Keratinocyte (primary cell): ENCODE measurements around the gene ERMP1. TPM values are rescaled to one million over a fixed set of nuclear protein-coding genes. Genes with fewer than 3 reads are reported as not detected.

ENCODE experiments used
- DNase-seq: peaks from one replicate; pipeline ENCODE4 v3.0.0-alpha.2; 2011; ENCODE audit warnings: low read depth, missing footprints, low spot score
- FAIRE-seq: peaks from 2 replicates; lab custom pipeline; 2011; peaks lifted over from hg19 to GRCh38; lab: Jason Lieb, UNC
- H2AFZ ChIP-seq: 2 replicates; pipeline ENCODE4 v1.6.0; 2012; ENCODE audit warnings: low read length, control low read depth, inconsistent platforms; ENCODE audit not compliant: control insufficient read depth
- H3K27ac ChIP-seq: 2 replicates; pipeline ENCODE4 v1.5.1; 2011; ENCODE audit warnings: low read length; ENCODE audit not compliant: control insufficient read depth, insufficient read depth
- H3K27me3 ChIP-seq: 3 replicates; pipeline ENCODE4 v1.6.0; 2011; ENCODE audit warnings: low read length; ENCODE audit not compliant: control insufficient read depth, insufficient read depth; ENCODE audit errors: extremely low read depth
- H3K36me3 ChIP-seq, 2 experiments: 2 replicates in 1 of 2; 3 replicates in 1 of 2; pipeline ENCODE4 v1.5.1; 2011; ENCODE audit warnings: low read length in 2 of 2, mild to moderate bottlenecking in 1 of 2; ENCODE audit not compliant: control insufficient read depth in 2 of 2, insufficient read depth in 2 of 2; ENCODE audit errors: extremely low read depth in 1 of 2
- H3K4me1 ChIP-seq: 3 replicates; pipeline ENCODE4 v1.5.1; 2011; ENCODE audit warnings: low read length; ENCODE audit not compliant: control insufficient read depth, insufficient read depth; ENCODE audit errors: extremely low read depth
- H3K4me2 ChIP-seq: 3 replicates; pipeline ENCODE4 v1.6.0; 2011; ENCODE audit warnings: low read depth, low read length; ENCODE audit not compliant: control insufficient read depth, insufficient read depth; ENCODE audit errors: extremely low read depth
- H3K4me3 ChIP-seq, 3 experiments: fragments of 200-600 bp in 1 of 3; sonication (generic) in 1 of 3; 2 replicates in 2 of 3; 3 replicates in 1 of 3; pipeline ENCODE4 v1.5.1; 2011 to 2016; ENCODE audit warnings: low read length in 3 of 3, mild to moderate bottlenecking in 3 of 3, control low read depth in 2 of 3, inconsistent platforms in 1 of 3, low read depth in 1 of 3, mixed read lengths in 1 of 3, mixed run types in 1 of 3, moderate library complexity in 1 of 3; ENCODE audit not compliant: control insufficient read depth in 2 of 3, insufficient read depth in 2 of 3; ENCODE audit errors: extremely low read depth in 1 of 3
- H3K79me2 ChIP-seq: 2 replicates; pipeline ENCODE4 v1.6.0; 2012; ENCODE audit warnings: low read length; ENCODE audit not compliant: control insufficient read depth, insufficient read depth
- H3K9ac ChIP-seq: 3 replicates; pipeline ENCODE4 v1.6.0; 2011; ENCODE audit warnings: low read length; ENCODE audit not compliant: control insufficient read depth, insufficient read depth; ENCODE audit errors: extremely low read depth
- H3K9me1 ChIP-seq: 3 replicates; pipeline ENCODE4 v1.6.0; 2011; ENCODE audit warnings: low read length; ENCODE audit not compliant: control insufficient read depth, insufficient read depth; ENCODE audit errors: extremely low read depth
- H3K9me3 ChIP-seq: 2 replicates; pipeline ENCODE4 v1.5.1; 2012; ENCODE audit warnings: low read depth, low read length; ENCODE audit not compliant: control insufficient read depth
- H4K20me1 ChIP-seq: 3 replicates; pipeline ENCODE4 v1.6.0; 2011; ENCODE audit warnings: low read length; ENCODE audit not compliant: control insufficient read depth, insufficient read depth; ENCODE audit errors: extremely low read depth
- CTCF ChIP-seq, 3 experiments: IDR thresholded peaks in 1 of 3; conservative IDR thresholded peaks in 1 of 3; optimal IDR thresholded peaks in 1 of 3; 2 replicates in 2 of 3; 3 replicates in 1 of 3; pipeline versions ENCODE3 to v1.5.1; 2011; ENCODE audit warnings: low read length in 3 of 3, mild to moderate bottlenecking in 3 of 3, moderate library complexity in 2 of 3, control low read depth in 1 of 3, inconsistent platforms in 1 of 3; ENCODE audit not compliant: insufficient read depth in 2 of 3; ENCODE audit errors: extremely low read depth in 1 of 3
- EZH2 ChIP-seq: IDR thresholded peaks from one replicate; pipeline ENCODE4 v1.6.1; 2012; ENCODE audit warnings: inconsistent platforms, mild to moderate bottlenecking, low read length, moderate library complexity
- dilution Hi-C: fragments of 300-500 bp; cut with MboI; formaldehyde crosslinking; loops from one replicate; pipeline ENCODE4 v1.7.0; 2020; ENCODE audit warnings: low sequenced_read_pairs; ENCODE audit not compliant: extremely low pct_ligation_motif_present
- polyA plus RNA-seq, 5 experiments: library from polyadenylated mRNA; depleted of rRNA in 3 of 5; stranded (reverse) in 3 of 5; stranded (forward) in 1 of 5; unstranded in 1 of 5; fragments of >200 nt; gene quantifications; 1 replicate in 1 of 5; 2 replicates in 3 of 5; 3 replicates in 1 of 5; pipeline versions ENCODE4 v1.2.1 to v1.2.3, GENCODE V29; 2011 to 2012; ENCODE audit warnings: missing spikeins in 2 of 5, low read depth in 1 of 5, low replicate concordance in 1 of 5

The ERMP1 gene
- polyA plus RNA-seq, 1 donor (not counting 4 experiments of a cell fraction or from before 2014, with no cell fraction given): 27.0 TPM

- Histone ChIP-seq H3K79me2 (no peaks in the 10 kb centered on the region), H3K9me3 (peaks cover under 1% of the 10 kb centered on the region), H3K4me1 (no peaks in the 10 kb centered on the region), H2AFZ (no peak overlapping the region), H3K9ac (no peak overlapping the region), H3K36me3 (peaks cover 16 to 18% of the 10 kb centered on the region in 2 experiments), H4K20me1 (no peaks in the 10 kb centered on the region), H3K27me3 (no peaks in the 10 kb centered on the region), H3K9me1 (no peaks in the 10 kb centered on the region), H3K4me3 (no peak overlapping the region), H3K27ac (no peak overlapping the region), H3K4me2 (no peak overlapping the region)
- dilution Hi-C loops: no loop called here
- DNase-seq: no peak
- no peak for FAIRE-seq
- TF ChIP-seq EZH2 (no peak), CTCF (optimal IDR thresholded peaks at IDR 0.05 in 1 of 3, IDR thresholded peaks at IDR 0.05 in 1 of 3, conservative IDR thresholded peaks at IDR 0.05 in 1 of 3; ENCODE audit: extremely low read depth in 1 of 3, insufficient read depth in 2 of 3, low read length in 3 of 3) (no peak)
Observed at GRCh38 chr9:5773324-5773999, 59.5 kb downstream of the ERMP1 start.

GRCh38 chr9:5767968-5768932 lies 64.7 kb downstream of the ERMP1 start:
- Histone ChIP-seq H3K4me1 (no peaks in the 10 kb centered on the region), H3K79me2 (no peaks in the 10 kb centered on the region), H3K9me3 (no peaks in the 10 kb centered on the region), H4K20me1 (no peaks in the 10 kb centered on the region), H3K4me2 (no peak overlapping the region), H3K27ac (no peak overlapping the region), H3K9ac (no peak overlapping the region), H2AFZ (no peak overlapping the region), H3K9me1 (no peaks in the 10 kb centered on the region), H3K4me3 (no peak overlapping the region), H3K27me3 (no peaks in the 10 kb centered on the region), H3K36me3 (peaks cover 22 to 29% of the 10 kb centered on the region in 2 experiments)
- FAIRE-seq (no peak), DNase-seq (no peak)
- dilution Hi-C loops: no loop called here
- TF ChIP-seq CTCF (optimal IDR thresholded peaks at IDR 0.05 in 1 of 3, IDR thresholded peaks at IDR 0.05 in 1 of 3, conservative IDR thresholded peaks at IDR 0.05 in 1 of 3; ENCODE audit: extremely low read depth in 1 of 3, insufficient read depth in 2 of 3, low read length in 3 of 3) (no peak), EZH2 (no peak)
